ENCODE results near the gene IL12B. TPM values are rescaled to one million over a fixed set of nuclear protein-coding genes. Genes with fewer than 3 reads are reported as not detected.

Gene IL12B
- total and polyA plus RNA-seq, 2 of the 4 experiments (the other 2 are of a cell fraction), result 0.03 TPM; not detected in 1

GRCh38 chr5:159338118-159338517 lies 7.8 kb upstream of the IL12B start:
- Histone ChIP-seq H2AK5ac (ENCODE audit: low read depth, low read length) (peak overlapping the region; percentile 32; the same call in 1 of the 2 replicates), H3K36me3 (ENCODE audit: control insufficient read depth, insufficient read depth, low read length) (no peaks in the 10 kb centered on the region), H2BK15ac (ENCODE audit: low read depth, low read length) (peak overlapping the region; percentile 15; the same call in 1 of the 3 replicates), H2BK120ac (ENCODE audit: low read depth, low read length) (peak overlapping the region; percentile 76), H3K9me3 (ENCODE audit: control insufficient read depth, insufficient read depth, low read length) (no peaks in the 10 kb centered on the region), H2BK20ac (ENCODE audit: low read depth, low read length) (peak overlapping the region; percentile 77), H3K9me1 (ENCODE audit: insufficient read depth, low read length) (peaks cover 8% of the 10 kb centered on the region; the same call in 1 of the 2 replicates), H3K23ac (ENCODE audit: low read depth, low read length) (peak overlapping the region; percentile 65; the same call in 1 of the 2 replicates), H2AFZ (replicated peaks; ENCODE audit: low read length, poor library complexity) (peak overlapping the region; percentile 53), H3K4ac (ENCODE audit: low read depth, low read length) (peak overlapping the region; percentile 72), H3K4me3 (ENCODE audit: insufficient read depth, low read depth, low read length) (no peak overlapping the region), H2AK9ac (replicated peaks; ENCODE audit: low read depth, low read length, poor library complexity) (no peak overlapping the region), H4K5ac (ENCODE audit: low read depth, low read length) (no peak overlapping the region), H3K4me2 (ENCODE audit: low read depth, low read length) (no peak overlapping the region), H4K20me1 (ENCODE audit: insufficient read depth, low read length) (no peaks in the 10 kb centered on the region), H3K14ac (replicated peaks; ENCODE audit: low read depth, low read length) (peak overlapping the region; percentile 54), H3K27me3 (ENCODE audit: control insufficient read depth, insufficient read depth, low read length) (no peaks in the 10 kb centered on the region), H4K8ac (ENCODE audit: low read depth in 2 of 2, low read length in 2 of 2) (peak overlapping the region in 1 of 2 experiments; percentile 32; a peak in 1 of 4 replicates), H4K91ac (ENCODE audit: insufficient read depth, low read depth, low read length) (no peak overlapping the region), H3K9ac (ENCODE audit: low read depth, low read length) (no peak overlapping the region), H3K56ac (ENCODE audit: extremely low read depth, insufficient read depth, low read length) (no peak overlapping the region), H3K18ac (ENCODE audit: low read depth, low read length) (no peak overlapping the region), H3K27ac (ENCODE audit: insufficient read depth, low read length) (no peak overlapping the region), H3K79me1 (ENCODE audit: low read depth in 1 of 2, low read length in 2 of 2) (no peaks in the 10 kb centered on the region), H2BK5ac (ENCODE audit: low read depth, low read length, poor library complexity, severe bottlenecking) (no peak overlapping the region), H3K4me1 (ENCODE audit: control insufficient read depth, insufficient read depth, low read length) (peaks cover 2% of the 10 kb centered on the region; the same call in 1 of the 2 replicates)
- ChIA-PET POLR2A (ENCODE audit: unreplicated experiment) (no interaction called here), CTCF (no interaction called here)
- DNase-seq (no peak), ATAC-seq (ENCODE audit: low read depth) (no peak)
- no TSS peak for BruUV-seq (replicated peaks)
- no peak for TF ChIP-seq RFX5 (IDR thresholded peaks at IDR 0.05; ENCODE audit: low read depth, low read length)
- no peak for TF ChIP-seq POLR2A (IDR thresholded peaks at IDR 0.05; ENCODE audit: low read depth, low read length)
- no peak for TF ChIP-seq SMC3 (IDR thresholded peaks at IDR 0.05; ENCODE audit: low read depth, low read length)
- no peak for TF ChIP-seq CHD1 (IDR thresholded peaks at IDR 0.05; ENCODE audit: low read depth, low read length)
- no peak for TF ChIP-seq MXI1 (IDR thresholded peaks at IDR 0.05; ENCODE audit: borderline replicate concordance, low read depth, low read length)
- no peak for TF ChIP-seq RCOR1 (IDR thresholded peaks at IDR 0.05; ENCODE audit: insufficient replicate concordance, low read length)
- no peak for TF ChIP-seq NFE2L2 (IDR thresholded peaks at IDR 0.05; ENCODE audit: low read depth, low read length)
- TF ChIP-seq MAZ (IDR thresholded peaks at IDR 0.05; ENCODE audit: borderline replicate concordance, low read depth, low read length), result no peak
- TF ChIP-seq, protein P1, sequence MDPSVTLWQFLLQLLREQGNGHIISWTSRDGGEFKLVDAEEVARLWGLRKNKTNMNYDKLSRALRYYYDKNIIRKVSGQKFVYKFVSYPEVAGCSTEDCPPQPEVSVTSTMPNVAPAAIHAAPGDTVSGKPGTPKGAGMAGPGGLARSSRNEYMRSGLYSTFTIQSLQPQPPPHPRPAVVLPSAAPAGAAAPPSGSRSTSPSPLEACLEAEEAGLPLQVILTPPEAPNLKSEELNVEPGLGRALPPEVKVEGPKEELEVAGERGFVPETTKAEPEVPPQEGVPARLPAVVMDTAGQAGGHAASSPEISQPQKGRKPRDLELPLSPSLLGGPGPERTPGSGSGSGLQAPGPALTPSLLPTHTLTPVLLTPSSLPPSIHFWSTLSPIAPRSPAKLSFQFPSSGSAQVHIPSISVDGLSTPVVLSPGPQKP (IDR thresholded peaks at IDR 0.05; ENCODE audit: borderline replicate concordance, low read depth, low read length), result no peak
- in situ Hi-C loops (cut with MboI; ENCODE audit: low sequenced_read_pairs) (no loop called here), dilution Hi-C loops (cut with HindIII; ENCODE audit: low sequenced_read_pairs, unreplicated experiment) (no loop called here), intact Hi-C loops (cut with micrococcal nuclease) (no loop called here)

Measured in IMR-90 (cell line).